HG03571 (cell line): Measurements from ENCODE around the gene MAPK10.
"Not testable (repeated sequence)": the region's sequence is repeated elsewhere in the genome, so short reads cannot be mapped to it uniquely, and the experiment has no call there.

ENCODE experiments used
- ATAC-seq: cut with Tn5 transposase; IDR thresholded peaks from one replicate; pipeline ENCODE4 v1.9.1; 2021; ENCODE audit not compliant: unreplicated experiment

MAPK10 gene

GRCh38 chr4:86344127-86344526, 15.7 kb downstream of the MAPK10 start:
- ATAC-seq: no peak

- ATAC-seq: no peak
Measured at GRCh38 chr4:86338989-86339388, 20.9 kb downstream of the MAPK10 start.

- no peak for ATAC-seq
Measured at GRCh38 chr4:86338521-86338920, 21.3 kb downstream of the MAPK10 start.

GRCh38 chr4:86334020-86334750, 25.7 kb downstream of the MAPK10 start:
- ATAC-seq: no peak

- no peak for ATAC-seq
Measured at GRCh38 chr4:86333236-86333635, 26.6 kb downstream of the MAPK10 start.

GRCh38 chr4:86330961-86331742, 28.7 kb downstream of the MAPK10 start:
- no peak for ATAC-seq

- ATAC-seq: not testable (repeated sequence)
Measured at GRCh38 chr4:86330411-86330810, 29.4 kb downstream of the MAPK10 start.

- ATAC-seq: no peak
Measured at GRCh38 chr4:86329431-86329830, 30.4 kb downstream of the MAPK10 start.

GRCh38 chr4:86326400-86326799, 33.5 kb downstream of the MAPK10 start:
- no peak for ATAC-seq

- no peak for ATAC-seq
Measured at GRCh38 chr4:86319390-86319789, 40.5 kb downstream of the MAPK10 start.

GRCh38 chr4:86315579-86315978, 44.3 kb downstream of the MAPK10 start:
- no peak for ATAC-seq

GRCh38 chr4:86313656-86314055, 46.2 kb downstream of the MAPK10 start:
- ATAC-seq: no peak

- ATAC-seq: no peak
Measured at GRCh38 chr4:86307432-86307831, 52.4 kb downstream of the MAPK10 start.

- ATAC-seq: no peak
Measured at GRCh38 chr4:86306816-86307215, 53.0 kb downstream of the MAPK10 start.

GRCh38 chr4:86302830-86303229, 57.0 kb downstream of the MAPK10 start:
- no peak for ATAC-seq

- ATAC-seq: no peak
Measured at GRCh38 chr4:86302251-86302650, 57.6 kb downstream of the MAPK10 start.

- ATAC-seq: no peak
Measured at GRCh38 chr4:86300516-86300915, 59.3 kb downstream of the MAPK10 start.

GRCh38 chr4:86296865-86297264, 63.0 kb downstream of the MAPK10 start:
- no peak for ATAC-seq

- no peak for ATAC-seq
Measured at GRCh38 chr4:86294883-86295282, 65.0 kb downstream of the MAPK10 start.

- no peak for ATAC-seq
Measured at GRCh38 chr4:86291180-86291579, 68.7 kb downstream of the MAPK10 start.

GRCh38 chr4:86286726-86287125, 73.1 kb downstream of the MAPK10 start:
- no peak for ATAC-seq

- no peak for ATAC-seq
Measured at GRCh38 chr4:86283371-86283770, 76.5 kb downstream of the MAPK10 start.
